Omental fat pad (tissue), 4 donors: ENCODE measurements around the gene NKD1. TPM values are rescaled to one million over a fixed set of nuclear protein-coding genes. Genes with fewer than 3 reads are reported as not detected.

Experiments used
- ATAC-seq: fragments of 150-250 bp; one replicate; pipeline ENCODE4 v1.9.1; 2016; ENCODE audit warnings: mild to moderate bottlenecking, moderate library complexity; ENCODE audit not compliant: low FRiP score
- DNase-seq: peaks from one replicate; pipeline ENCODE4 v3.0.0-alpha.2; 2019; ENCODE audit warnings: low spot score
- CTCF ChIP-seq, 3 donors: fragments of 450-650 bp; IDR thresholded peaks; one replicate each; pipeline ENCODE4 v1.5.1; 2016 to 2017; ENCODE audit warnings: antibody characterized with exemption in 3 of 3, mild to moderate bottlenecking in 3 of 3, moderate library complexity in 2 of 3
- total RNA-seq, 4 donors: library from RNA; depleted of rRNA; stranded (reverse); fragments of >200 nt; gene quantifications; one replicate each; pipeline ENCODE4 v1.1.0, GENCODE V29; 2016

NKD1 gene
- total RNA-seq, 4 donors from 2014 or later = 2.2 to 11.6 (median 3.1) TPM

DNA sequence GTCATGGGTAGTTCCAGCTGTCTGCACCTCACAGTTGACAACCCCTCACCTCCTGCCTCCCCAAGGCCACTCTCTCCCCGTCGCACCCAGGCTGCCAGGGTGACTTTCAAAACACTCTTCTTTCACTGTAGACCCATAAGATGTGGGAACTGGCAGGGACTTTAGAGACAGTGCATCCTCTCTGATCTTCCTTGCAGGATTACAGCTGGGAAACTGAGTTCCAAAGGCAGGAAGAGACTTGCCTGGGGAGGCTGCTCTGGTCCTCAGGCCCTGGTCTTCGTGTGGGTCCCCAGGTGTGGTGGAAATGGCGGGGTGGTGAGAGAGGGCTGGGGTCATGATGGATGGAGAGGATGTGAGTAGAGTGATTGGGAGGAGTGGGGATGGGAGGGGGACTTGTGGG is 21.9 kb upstream of the NKD1 start:
- no peak for TF ChIP-seq CTCF (IDR thresholded peaks at IDR 0.05)
- ATAC-seq (no peak), DNase-seq (no peak)

DNA sequence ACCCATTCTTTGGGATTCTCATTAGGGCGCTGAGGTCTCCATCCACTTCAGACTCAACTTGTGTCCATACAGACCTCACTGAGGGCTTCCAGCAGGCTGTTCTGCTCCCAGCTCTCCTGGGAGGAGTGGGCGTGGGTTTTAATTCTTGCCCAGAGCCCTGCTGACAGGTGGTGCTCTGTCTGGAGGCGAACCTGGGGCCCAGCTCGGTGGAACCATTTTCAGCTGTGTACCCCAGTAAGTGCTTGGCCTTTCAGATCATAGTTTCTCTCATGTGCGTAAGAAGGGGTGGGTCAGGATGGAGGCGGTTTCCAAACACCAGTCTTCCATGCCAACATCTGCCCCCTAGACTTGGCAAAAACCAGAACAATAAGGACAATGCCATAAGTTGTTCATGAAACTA is 21.4 kb upstream of the NKD1 start:
- DNase-seq (no peak), ATAC-seq (no peak)
- TF ChIP-seq CTCF (IDR thresholded peaks at IDR 0.05) = no peak

DNA sequence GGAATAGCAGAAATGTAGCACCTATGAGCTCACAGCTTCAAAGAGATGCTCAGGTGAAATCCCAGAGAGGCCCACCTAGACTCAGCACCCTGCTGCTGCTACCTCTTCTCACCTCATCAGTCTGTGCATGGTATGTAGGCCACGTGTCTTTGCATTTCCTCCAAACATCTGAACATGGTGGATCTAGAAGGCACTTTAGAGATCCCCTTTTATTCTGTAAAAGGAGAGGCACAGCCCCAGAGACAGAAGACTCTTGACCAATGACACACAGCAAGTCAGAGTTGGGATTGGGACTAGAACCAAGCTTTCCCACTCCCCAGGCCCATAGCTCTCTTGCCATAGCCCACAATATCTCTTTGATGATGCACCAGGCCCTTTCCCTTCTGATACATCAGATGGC is 19.4 kb upstream of the NKD1 start:
- DNase-seq (no peak), ATAC-seq (no peak)
- TF ChIP-seq CTCF (IDR thresholded peaks at IDR 0.05) = no peak

DNA sequence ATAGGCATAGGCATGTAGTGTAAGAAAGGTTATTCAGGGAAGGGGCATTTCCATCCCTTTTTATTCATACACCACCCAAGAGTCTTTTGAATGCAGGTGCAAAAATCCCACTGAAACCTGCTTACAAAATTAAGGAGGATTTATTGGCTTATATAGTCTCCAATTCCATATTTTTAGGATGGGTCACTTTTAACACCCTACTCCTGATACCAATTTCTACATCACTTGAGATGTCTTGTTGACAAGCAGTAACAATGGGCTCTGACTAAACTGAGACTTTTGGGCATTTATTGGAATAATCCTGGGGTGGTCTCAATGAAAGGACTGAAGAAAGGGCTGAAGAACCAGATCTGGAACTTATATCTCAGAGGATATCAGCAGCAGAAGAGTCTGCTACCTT is 18.9 kb upstream of the NKD1 start:
- no peak for TF ChIP-seq CTCF (IDR thresholded peaks at IDR 0.05)
- ATAC-seq = no peak
- no peak for DNase-seq

DNA sequence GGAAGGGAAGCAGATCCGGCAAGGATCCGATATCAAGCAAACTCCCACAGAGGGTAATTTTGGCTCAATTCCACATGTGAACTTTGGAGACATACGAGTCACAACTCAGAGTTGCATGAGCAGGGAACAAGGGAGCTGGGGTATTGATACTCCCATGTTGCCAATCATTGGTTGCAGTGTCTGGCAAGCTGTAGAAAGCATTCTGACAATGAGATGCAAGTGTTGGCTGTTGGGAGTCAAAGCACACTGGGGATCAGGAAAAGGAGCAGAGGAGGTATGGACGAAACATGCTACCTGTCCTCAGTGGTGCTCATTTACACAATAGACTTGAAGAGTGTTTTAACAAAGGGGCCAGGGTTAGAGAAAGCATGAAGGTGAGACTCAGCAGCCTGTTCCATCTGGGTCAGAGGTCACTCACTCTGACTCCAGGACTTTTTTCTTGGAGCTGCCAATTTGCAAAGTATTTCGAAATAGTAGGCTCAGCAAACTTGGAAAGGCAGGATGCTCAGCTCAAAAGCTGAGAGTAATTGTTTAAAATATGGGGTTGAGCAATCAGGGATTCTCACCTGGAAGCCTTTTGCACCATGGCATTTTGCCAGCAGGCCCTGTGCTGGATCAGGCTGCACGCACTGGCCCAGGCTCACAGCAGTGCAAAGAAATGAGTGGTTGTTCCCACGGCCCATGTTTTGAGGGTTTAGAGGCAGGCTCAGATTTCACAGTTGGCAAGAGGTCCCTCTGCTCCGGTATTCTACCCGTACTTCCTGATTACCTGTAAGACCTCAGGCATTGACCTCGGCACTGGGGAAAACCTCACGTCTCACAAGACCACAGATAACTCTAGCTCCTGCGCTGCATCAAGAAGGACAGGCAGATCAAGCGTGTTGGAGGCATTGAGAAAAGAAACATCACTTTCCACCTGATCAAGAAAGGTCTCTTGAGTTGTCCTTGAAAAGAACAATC is 17.6 kb upstream of the NKD1 start:
- ATAC-seq = peak; percentile 54
- no peak for TF ChIP-seq CTCF (IDR thresholded peaks at IDR 0.05)
- DNase-seq = no peak

DNA sequence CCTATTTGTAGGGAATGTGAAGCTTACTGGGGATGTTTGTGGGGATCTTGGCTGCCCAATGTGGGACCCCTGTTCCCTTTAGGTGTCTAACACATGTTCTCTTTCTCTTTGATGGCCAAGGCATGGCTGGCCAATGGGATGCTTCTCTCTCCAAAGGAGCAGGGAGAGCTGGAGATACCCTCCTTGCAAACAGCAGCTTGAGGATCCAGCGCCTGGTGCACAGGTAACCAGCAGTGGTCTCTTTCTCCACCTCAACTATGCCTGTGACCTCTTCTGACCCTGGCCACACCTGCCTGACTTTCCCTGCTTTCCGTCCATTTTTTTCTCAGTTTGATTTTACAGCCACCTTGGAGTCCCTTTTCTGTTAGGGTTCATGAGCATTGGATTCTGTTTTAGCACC is 16.8 kb upstream of the NKD1 start:
- TF ChIP-seq CTCF (IDR thresholded peaks at IDR 0.05) = no peak
- ATAC-seq (no peak), DNase-seq (no peak)

GRCh38 chr16:50531901-50532300 is 16.3 kb upstream of the NKD1 start:
- no peak for TF ChIP-seq CTCF (IDR thresholded peaks at IDR 0.05)
- no peak for DNase-seq
- ATAC-seq = no peak
